Glomerular endothelial cell (primary cell): ENCODE data around the gene CFAP90. TPM values are rescaled to one million over a fixed set of nuclear protein-coding genes. Genes with fewer than 3 reads are reported as not detected.

Experiments used
- DNase-seq: peaks from one replicate; pipeline ENCODE4 v3.0.0-alpha.2; 2011; ENCODE audit warnings: low read depth, low spot score; ENCODE audit errors: extremely low read depth
- total RNA-seq: library from RNA; depleted of rRNA; stranded (reverse); fragments of >200 nt; gene quantifications from 2 replicates; pipeline ENCODE4 v1.2.3, GENCODE V29; 2015

Gene CFAP90
- total RNA-seq, 1 donor from 2014 or later: 0.99 TPM

GRCh38 chr5:7827610-7828009 is 23.3 kb downstream of the CFAP90 start:
- no peak for DNase-seq

- no peak for DNase-seq
Observed at GRCh38 chr5:7825630-7826029, 25.3 kb downstream of the CFAP90 start.

- DNase-seq: no peak
Observed at GRCh38 chr5:7824995-7825394, 25.9 kb downstream of the CFAP90 start.

- no peak for DNase-seq
Observed at GRCh38 chr5:7823594-7823993, 27.3 kb downstream of the CFAP90 start.

GRCh38 chr5:7822449-7822848 is 28.5 kb downstream of the CFAP90 start:
- DNase-seq: no peak

- no peak for DNase-seq
Observed at GRCh38 chr5:7816535-7816901, 34.4 kb downstream of the CFAP90 start.

- no peak for DNase-seq
Observed at GRCh38 chr5:7815892-7816534, 34.9 kb downstream of the CFAP90 start.

- DNase-seq: no peak
Observed at GRCh38 chr5:7814816-7815215, 36.1 kb downstream of the CFAP90 start.

- DNase-seq: no peak
Observed at GRCh38 chr5:7813576-7813975, 37.4 kb downstream of the CFAP90 start.

GRCh38 chr5:7813007-7813406 is 37.9 kb downstream of the CFAP90 start:
- DNase-seq: no peak

GRCh38 chr5:7811715-7812114 is 39.2 kb downstream of the CFAP90 start:
- no peak for DNase-seq

GRCh38 chr5:7808998-7809397 is 41.9 kb downstream of the CFAP90 start:
- no peak for DNase-seq

- DNase-seq: no peak
Observed at GRCh38 chr5:7805379-7805778, 45.6 kb downstream of the CFAP90 start.

- DNase-seq: no peak
Observed at GRCh38 chr5:7803937-7804336, 47.0 kb downstream of the CFAP90 start.

GRCh38 chr5:7802855-7803254 is 48.1 kb downstream of the CFAP90 start:
- DNase-seq: no peak

GRCh38 chr5:7801891-7802614 is 48.9 kb downstream of the CFAP90 start:
- DNase-seq: no peak

GRCh38 chr5:7795306-7795705 is 55.6 kb downstream of the CFAP90 start:
- DNase-seq: no peak

- no peak for DNase-seq
Observed at GRCh38 chr5:7794823-7795222, 56.1 kb downstream of the CFAP90 start.

- DNase-seq: no peak
Observed at GRCh38 chr5:7794311-7794710, 56.6 kb downstream of the CFAP90 start.

GRCh38 chr5:7793895-7794294 is 57.0 kb downstream of the CFAP90 start:
- DNase-seq: no peak

- DNase-seq: no peak
Observed at GRCh38 chr5:7789567-7789966, 61.4 kb downstream of the CFAP90 start.

GRCh38 chr5:7787770-7788169 is 63.2 kb downstream of the CFAP90 start:
- no peak for DNase-seq
